ENCODE measurements around the gene OR2H1.

The OR2H1 gene

GRCh38 chr6:29509239-29509638 lies 52.3 kb downstream of the OR2H1 start:
- no peaks in the 10 kb centered on the region for H3K79me2 ChIP-seq (ENCODE audit: insufficient read depth, low read length)
- H3K36me3 ChIP-seq (ENCODE audit: insufficient read depth, low read length) = no peaks in the 10 kb centered on the region
- TF ChIP-seq EZH2 (IDR thresholded peaks at IDR 0.05; ENCODE audit: borderline replicate concordance, low read length) = no peak
- no peak for TF ChIP-seq CTCF (IDR thresholded peaks at IDR 0.05; ENCODE audit: low read length)
- H3K27me3 ChIP-seq (ENCODE audit: insufficient read depth, low read length) = no peaks in the 10 kb centered on the region
- H3K4me2 ChIP-seq (ENCODE audit: low read length) = no peak overlapping the region
- no peaks in the 10 kb centered on the region for H3K9me2 ChIP-seq (ENCODE audit: low read depth, low read length)
- no peaks in the 10 kb centered on the region for H3F3A ChIP-seq (ENCODE audit: insufficient read depth, low read length)
- H3K9ac ChIP-seq (ENCODE audit: low read length) = no peak overlapping the region
- H3K9me3 ChIP-seq (ENCODE audit: low read length) = no peaks in the 10 kb centered on the region
- H2AFZ ChIP-seq (ENCODE audit: low read length) = no peak overlapping the region
- no peak overlapping the region for H3K4me3 ChIP-seq (ENCODE audit: low read depth, low read length, poor library complexity, severe bottlenecking)
- no peaks in the 10 kb centered on the region for H4K20me1 ChIP-seq (ENCODE audit: insufficient read depth, low read length)
- no peaks in the 10 kb centered on the region for H3K4me1 ChIP-seq (ENCODE audit: insufficient read depth, low read length, severe bottlenecking)
- H3K27ac ChIP-seq (ENCODE audit: low read depth, low read length, poor library complexity, severe bottlenecking) = no peak overlapping the region

GRCh38 chr6:29509711-29510110 lies 52.8 kb downstream of the OR2H1 start:
- Histone ChIP-seq H3K9ac (ENCODE audit: low read length) (no peak overlapping the region), H3K9me3 (ENCODE audit: low read length) (no peaks in the 10 kb centered on the region), H3K79me2 (ENCODE audit: insufficient read depth, low read length) (no peaks in the 10 kb centered on the region), H3K4me2 (ENCODE audit: low read length) (no peak overlapping the region), H3K4me3 (ENCODE audit: low read depth, low read length, poor library complexity, severe bottlenecking) (no peak overlapping the region), H3K27ac (ENCODE audit: low read depth, low read length, poor library complexity, severe bottlenecking) (no peak overlapping the region), H2AFZ (ENCODE audit: low read length) (no peak overlapping the region), H3F3A (ENCODE audit: insufficient read depth, low read length) (no peaks in the 10 kb centered on the region), H4K20me1 (ENCODE audit: insufficient read depth, low read length) (no peaks in the 10 kb centered on the region), H3K27me3 (ENCODE audit: insufficient read depth, low read length) (no peaks in the 10 kb centered on the region), H3K9me2 (ENCODE audit: low read depth, low read length) (no peaks in the 10 kb centered on the region), H3K36me3 (ENCODE audit: insufficient read depth, low read length) (no peaks in the 10 kb centered on the region), H3K4me1 (ENCODE audit: insufficient read depth, low read length, severe bottlenecking) (no peaks in the 10 kb centered on the region)
- TF ChIP-seq CTCF (IDR thresholded peaks at IDR 0.05; ENCODE audit: low read length) (no peak), EZH2 (IDR thresholded peaks at IDR 0.05; ENCODE audit: borderline replicate concordance, low read length) (no peak)

- H4K20me1 ChIP-seq (ENCODE audit: insufficient read depth, low read length) = no peaks in the 10 kb centered on the region
- no peaks in the 10 kb centered on the region for H3K9me2 ChIP-seq (ENCODE audit: low read depth, low read length)
- TF ChIP-seq EZH2 (IDR thresholded peaks at IDR 0.05; ENCODE audit: borderline replicate concordance, low read length) (no peak), CTCF (IDR thresholded peaks at IDR 0.05; ENCODE audit: low read length) (peak; percentile 24; the same call in 1 of the 2 replicates)
- H3K36me3 ChIP-seq (ENCODE audit: insufficient read depth, low read length) = no peaks in the 10 kb centered on the region
- no peaks in the 10 kb centered on the region for H3K27me3 ChIP-seq (ENCODE audit: insufficient read depth, low read length)
- no peaks in the 10 kb centered on the region for H3K9me3 ChIP-seq (ENCODE audit: low read length)
- H2AFZ ChIP-seq (ENCODE audit: low read length) = no peak overlapping the region
- H3K4me3 ChIP-seq (ENCODE audit: low read depth, low read length, poor library complexity, severe bottlenecking) = no peak overlapping the region
- no peaks in the 10 kb centered on the region for H3K4me1 ChIP-seq (ENCODE audit: insufficient read depth, low read length, severe bottlenecking)
- no peaks in the 10 kb centered on the region for H3F3A ChIP-seq (ENCODE audit: insufficient read depth, low read length)
- no peak overlapping the region for H3K9ac ChIP-seq (ENCODE audit: low read length)
- H3K79me2 ChIP-seq (ENCODE audit: insufficient read depth, low read length) = no peaks in the 10 kb centered on the region
- H3K27ac ChIP-seq (ENCODE audit: low read depth, low read length, poor library complexity, severe bottlenecking) = no peak overlapping the region
- H3K4me2 ChIP-seq (ENCODE audit: low read length) = no peak overlapping the region
Observed at GRCh38 chr6:29510202-29510601, 53.2 kb downstream of the OR2H1 start.
